ENCODE results near the gene VDR. TPM values are rescaled to one million over a fixed set of nuclear protein-coding genes. Genes with fewer than 3 reads are reported as not detected.

Gene VDR
- total RNA-seq, 2 experiments from 2014 or later: 108 to 124 TPM

DNA sequence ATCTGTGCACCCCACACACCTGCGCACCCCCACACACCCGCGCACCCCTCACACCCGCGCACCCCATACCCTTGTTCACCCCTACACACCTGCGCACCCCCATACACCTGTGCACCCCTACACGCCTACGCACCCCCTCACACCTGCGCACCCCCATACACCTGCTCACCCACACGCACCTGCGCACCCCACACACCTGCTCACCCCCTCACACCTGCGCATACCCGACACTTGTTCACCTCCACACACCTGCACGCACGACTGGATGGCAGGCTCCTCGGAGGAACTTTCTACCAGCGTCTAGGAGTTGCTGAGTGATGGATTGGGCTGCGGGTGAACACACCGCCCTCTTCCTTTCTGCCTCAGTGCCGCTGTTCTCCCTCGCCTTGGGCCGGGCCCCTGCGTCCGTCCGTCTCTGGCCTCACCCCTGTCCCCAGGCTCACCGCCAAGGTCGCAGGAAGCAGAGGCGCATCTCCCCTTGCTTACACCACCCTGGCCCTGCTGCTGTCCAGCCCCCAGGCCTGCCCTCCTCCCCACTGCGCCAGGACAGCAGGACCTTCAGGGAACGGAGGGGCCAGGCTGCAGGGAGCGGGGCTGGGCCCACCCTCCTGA is 37.9 kb upstream of the VDR start:
- DNase-seq: no peak
- ATAC-seq: no peak
- Mint-ChIP-seq H3K4me3 (no peak overlapping the region), H3K36me3 (ENCODE audit: low read depth) (no peaks in the 10 kb centered on the region), H3K4me1 (peaks cover 4% of the 10 kb centered on the region), H3K27ac (no peak overlapping the region), H3K9me3 (ENCODE audit: low read depth) (no peaks in the 10 kb centered on the region), H3K27me3 (peaks cover 16% of the 10 kb centered on the region)
- ChIA-PET POLR2A (no interaction called here), CTCF (interaction anchor here (0.5 kb wide), 1 partner anchor 18 kb away, joined by 3 read pairs; no protein-coding TSS in a partner anchor)
- intact Hi-C loops (cut with DNase I, micrococcal nuclease): no loop called here

DNA sequence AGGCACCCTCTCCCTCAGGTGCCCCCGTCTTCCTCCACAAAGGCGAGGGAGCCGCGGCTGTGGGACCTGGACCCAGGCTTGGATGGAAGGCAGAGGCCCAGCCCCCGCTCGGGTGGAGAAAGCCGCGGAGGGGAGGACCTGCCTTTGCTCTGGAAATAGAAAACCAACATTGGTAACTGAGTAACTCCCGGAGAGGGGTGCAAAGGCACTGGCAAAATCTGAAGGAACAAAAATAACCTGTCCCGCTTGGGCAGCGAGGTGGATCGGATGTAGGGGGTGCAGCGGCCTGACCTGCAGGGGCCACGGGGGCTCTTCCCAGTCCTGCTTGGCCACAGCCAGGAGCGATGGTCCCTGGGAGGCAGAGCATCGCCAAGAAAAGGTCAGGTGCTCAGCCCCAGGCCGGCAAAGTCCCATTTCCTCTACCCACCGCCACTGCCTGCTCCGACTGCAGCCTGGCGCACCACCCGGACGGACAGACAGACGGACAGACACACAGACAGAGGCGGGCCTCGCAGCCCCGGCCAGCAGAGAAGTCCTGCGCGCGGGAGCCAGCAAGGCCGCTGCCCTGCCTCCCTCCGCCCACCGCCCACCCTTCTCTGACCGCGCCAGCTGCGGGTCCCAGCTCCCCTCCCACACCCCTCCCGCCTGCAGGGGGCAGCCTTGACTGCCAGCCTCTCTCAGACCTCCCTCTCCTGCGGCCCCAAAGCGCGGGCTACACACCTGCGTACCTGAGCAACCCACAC is 37.2 kb upstream of the VDR start:
- Mint-ChIP-seq H3K9me3 (ENCODE audit: low read depth) (no peaks in the 10 kb centered on the region), H3K27me3 (peaks cover 16% of the 10 kb centered on the region), H3K27ac (no peak overlapping the region), H3K36me3 (ENCODE audit: low read depth) (no peaks in the 10 kb centered on the region), H3K4me1 (peaks cover 4% of the 10 kb centered on the region), H3K4me3 (no peak overlapping the region)
- CTCF ChIA-PET: no interaction called here
- POLR2A ChIA-PET: no interaction called here
- peak; percentile 60 for DNase-seq
- intact Hi-C loops (cut with DNase I, micrococcal nuclease): no loop called here
- peak; percentile 57 for ATAC-seq

DNA sequence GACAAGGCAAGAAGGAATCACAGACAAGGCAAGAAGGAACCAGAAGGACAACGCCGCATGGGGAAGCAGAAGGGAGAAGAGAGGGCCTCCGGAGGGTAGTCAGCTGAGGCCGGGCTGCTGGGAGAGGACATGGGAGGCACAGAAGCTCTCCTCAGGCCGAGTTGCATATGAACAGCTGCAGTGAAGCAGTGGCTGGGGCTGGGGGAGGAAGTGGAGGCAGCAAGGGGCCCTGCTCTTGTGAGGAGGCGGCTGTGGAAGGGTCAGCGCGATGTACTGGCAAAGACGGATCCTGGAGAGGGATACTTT is 36.6 kb upstream of the VDR start:
- ChIA-PET POLR2A (no interaction called here), CTCF (interaction anchor here (1.7 kb wide), 1 partner anchor 8 kb away, joined by 5 read pairs; no protein-coding TSS in a partner anchor)
- ATAC-seq: no peak
- Mint-ChIP-seq H3K27ac (no peak overlapping the region), H3K36me3 (ENCODE audit: low read depth) (no peaks in the 10 kb centered on the region), H3K4me1 (no peaks in the 10 kb centered on the region), H3K27me3 (peaks cover 13% of the 10 kb centered on the region), H3K9me3 (ENCODE audit: low read depth) (no peaks in the 10 kb centered on the region), H3K4me3 (no peak overlapping the region)
- intact Hi-C loops (cut with DNase I, micrococcal nuclease): no loop called here
- no peak for DNase-seq

DNA sequence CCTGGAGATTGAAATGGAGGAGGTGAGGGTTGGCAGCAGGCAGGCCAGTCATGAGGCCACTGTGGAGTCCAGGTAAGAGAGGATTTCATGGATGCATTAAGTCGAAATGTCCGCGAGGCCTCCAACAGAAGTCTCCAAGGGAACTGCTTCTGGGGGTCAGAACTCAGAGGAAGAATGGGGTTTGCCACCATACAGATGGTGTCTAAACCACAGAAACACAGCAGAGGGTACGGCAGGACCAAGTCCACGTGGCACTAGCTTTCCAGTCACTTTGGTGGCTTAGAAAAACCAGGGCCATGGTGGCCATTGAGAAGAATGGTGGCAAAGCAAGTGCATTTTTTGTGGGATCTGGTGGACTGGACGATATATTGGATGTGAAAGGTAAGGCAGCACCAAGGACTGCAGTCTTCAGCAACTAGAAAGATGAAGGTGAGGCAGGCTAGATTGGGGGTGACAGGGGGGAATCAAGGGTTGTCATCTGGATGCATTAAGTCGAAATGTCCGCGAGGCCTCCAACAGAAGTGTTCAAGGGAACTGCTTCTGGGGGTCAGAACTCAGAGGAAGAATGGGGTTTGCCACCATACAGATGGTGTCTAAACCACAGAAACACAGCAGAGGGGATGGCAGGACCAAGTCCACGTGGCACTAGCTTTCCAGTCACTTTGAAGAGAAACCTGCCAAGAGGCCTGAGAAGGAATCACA is 36.1 kb upstream of the VDR start:
- no peak for ATAC-seq
- Mint-ChIP-seq H3K27ac (no peak overlapping the region), H3K27me3 (peaks cover 13% of the 10 kb centered on the region), H3K4me1 (no peaks in the 10 kb centered on the region), H3K9me3 (ENCODE audit: low read depth) (no peaks in the 10 kb centered on the region), H3K36me3 (ENCODE audit: low read depth) (no peaks in the 10 kb centered on the region), H3K4me3 (no peak overlapping the region)
- CTCF ChIA-PET: interaction anchor here (0.7 to 1.7 kb wide), 3 partner anchors 8 to 196 kb away, joined by 3 to 5 read pairs (median 4); no protein-coding TSS in a partner anchor
- intact Hi-C loops (cut with DNase I, micrococcal nuclease): no loop called here
- DNase-seq: no peak
- POLR2A ChIA-PET: no interaction called here

DNA sequence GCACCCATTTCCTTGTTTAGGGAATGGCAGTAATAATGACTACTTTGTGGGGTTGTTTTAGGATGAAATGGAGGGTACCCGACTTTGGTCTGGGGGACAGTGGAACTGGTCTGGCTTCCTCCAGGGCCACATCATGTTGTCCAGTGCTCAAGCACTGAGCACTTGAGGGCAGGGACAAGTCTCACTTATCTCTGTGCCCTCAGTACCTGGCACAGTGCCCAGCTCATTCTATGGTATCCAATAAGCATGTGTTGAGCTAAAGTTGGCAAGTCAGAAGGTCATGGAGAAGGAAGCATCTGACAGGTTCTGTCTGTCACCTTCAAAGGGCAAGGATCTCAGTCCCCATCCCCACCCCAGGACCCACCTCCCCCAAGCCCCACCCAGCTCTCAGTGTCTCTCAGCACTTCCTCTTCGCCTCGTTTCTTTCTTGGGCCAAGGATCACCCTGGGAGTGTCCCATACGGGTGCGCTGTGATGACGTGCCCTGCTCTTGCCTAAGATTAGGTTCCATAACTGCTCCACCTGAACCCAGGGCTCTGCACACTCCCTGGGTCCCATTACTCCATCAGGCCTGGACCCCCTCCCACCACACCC is 34.3 kb upstream of the VDR start:
- no peak for ATAC-seq
- intact Hi-C loops (cut with DNase I, micrococcal nuclease): no loop called here
- ChIA-PET POLR2A (no interaction called here), CTCF (no interaction called here)
- DNase-seq: no peak
- no peak overlapping the region for H3K27ac Mint-ChIP-seq
- H3K36me3 Mint-ChIP-seq (ENCODE audit: low read depth): no peaks in the 10 kb centered on the region
- no peak overlapping the region for H3K4me3 Mint-ChIP-seq
- H3K9me3 Mint-ChIP-seq (ENCODE audit: low read depth): no peaks in the 10 kb centered on the region
- peaks cover 13% of the 10 kb centered on the region for H3K27me3 Mint-ChIP-seq
- no peaks in the 10 kb centered on the region for H3K4me1 Mint-ChIP-seq

DNA sequence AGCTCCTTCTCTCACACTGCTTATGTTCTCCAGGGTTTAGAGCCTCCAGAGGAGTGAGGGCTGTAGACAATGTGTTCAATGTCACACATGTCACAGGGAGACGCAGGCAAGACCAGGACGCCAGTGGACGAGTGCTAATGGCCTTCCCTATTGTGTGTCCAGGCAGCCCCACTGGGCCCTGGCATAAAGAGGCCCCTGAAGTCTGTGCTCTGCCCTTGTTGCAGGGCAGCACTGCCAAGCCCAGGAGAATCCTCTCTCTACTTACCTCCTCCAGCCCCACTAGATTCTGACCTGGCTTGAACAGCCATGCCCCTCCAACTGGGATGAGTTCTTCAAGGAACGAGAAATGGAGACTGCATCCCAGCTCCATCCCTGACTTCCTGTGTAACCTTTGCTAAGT is 33.8 kb upstream of the VDR start:
- ATAC-seq (no peak), DNase-seq (no peak)
- H3K4me1 Mint-ChIP-seq: no peaks in the 10 kb centered on the region
- no peaks in the 10 kb centered on the region for H3K36me3 Mint-ChIP-seq (ENCODE audit: low read depth)
- CTCF ChIA-PET: no interaction called here
- POLR2A ChIA-PET: no interaction called here
- no peak overlapping the region for H3K27ac Mint-ChIP-seq
- H3K9me3 Mint-ChIP-seq (ENCODE audit: low read depth): no peaks in the 10 kb centered on the region
- H3K4me3 Mint-ChIP-seq: no peak overlapping the region
- peaks cover 13% of the 10 kb centered on the region for H3K27me3 Mint-ChIP-seq
- intact Hi-C loops (cut with DNase I, micrococcal nuclease): no loop called here

DNA sequence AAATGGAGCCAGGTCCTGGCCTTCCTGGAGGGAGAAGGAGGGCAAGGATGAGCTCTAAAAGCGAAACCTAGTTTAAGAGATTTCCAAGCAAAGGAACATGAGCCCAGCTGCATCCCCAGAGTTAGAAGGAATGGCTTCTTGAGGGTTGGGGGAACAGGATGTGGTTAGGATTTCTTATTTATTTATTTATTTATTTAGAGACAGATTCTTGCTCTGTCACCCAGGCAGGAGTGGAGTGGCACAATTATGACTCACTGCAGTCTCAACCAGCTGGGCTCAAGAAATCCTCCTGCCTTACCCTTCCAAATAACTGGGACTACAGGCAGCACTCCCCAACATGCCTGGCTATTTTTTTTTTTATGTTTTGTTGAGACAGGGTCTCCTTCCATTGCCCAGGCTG is 33.3 kb upstream of the VDR start:
- Mint-ChIP-seq H3K4me1 (no peaks in the 10 kb centered on the region), H3K27me3 (peaks cover 11% of the 10 kb centered on the region), H3K36me3 (ENCODE audit: low read depth) (no peaks in the 10 kb centered on the region), H3K4me3 (no peak overlapping the region), H3K27ac (no peak overlapping the region), H3K9me3 (ENCODE audit: low read depth) (no peaks in the 10 kb centered on the region)
- ChIA-PET CTCF (interaction anchor here (0.7 to 1.1 kb wide), 3 partner anchors 10 to 33 kb away, joined by 3 read pairs; no protein-coding TSS in a partner anchor), POLR2A (no interaction called here)
- no peak for DNase-seq
- no peak for ATAC-seq
- intact Hi-C loops (cut with DNase I, micrococcal nuclease): no loop called here

DNA sequence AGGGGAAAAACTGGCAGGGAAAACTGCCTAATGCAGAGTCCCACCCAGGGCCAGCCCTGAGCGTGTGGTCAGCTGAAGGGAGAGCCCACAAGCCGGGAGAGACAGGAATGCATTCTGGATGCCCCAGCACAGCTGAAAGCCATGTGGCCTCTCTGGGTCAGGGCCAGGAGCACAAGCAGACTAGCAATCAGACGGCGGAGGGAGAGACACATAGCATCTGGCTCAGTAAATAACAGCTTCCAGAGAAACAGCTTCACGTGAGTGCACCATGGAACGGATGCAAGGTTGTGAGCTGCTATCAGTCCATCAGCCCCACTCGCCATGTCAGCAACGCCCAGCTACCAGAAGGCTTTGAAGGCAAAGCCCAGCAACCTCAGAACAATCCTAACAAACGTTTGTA is 30.4 kb upstream of the VDR start:
- Mint-ChIP-seq H3K4me3 (no peak overlapping the region), H3K9me3 (ENCODE audit: low read depth) (no peaks in the 10 kb centered on the region), H3K36me3 (ENCODE audit: low read depth) (no peaks in the 10 kb centered on the region), H3K27me3 (no peaks in the 10 kb centered on the region), H3K4me1 (no peaks in the 10 kb centered on the region), H3K27ac (no peak overlapping the region)
- POLR2A ChIA-PET: no interaction called here
- CTCF ChIA-PET: interaction anchor here (0.6 to 1.4 kb wide), 6 partner anchors 14 to 211 kb away, joined by 3 to 6 read pairs (median 4); no protein-coding TSS in a partner anchor
- DNase-seq (no peak), ATAC-seq (no peak)
- intact Hi-C loops (cut with DNase I, micrococcal nuclease): no loop called here

DNA sequence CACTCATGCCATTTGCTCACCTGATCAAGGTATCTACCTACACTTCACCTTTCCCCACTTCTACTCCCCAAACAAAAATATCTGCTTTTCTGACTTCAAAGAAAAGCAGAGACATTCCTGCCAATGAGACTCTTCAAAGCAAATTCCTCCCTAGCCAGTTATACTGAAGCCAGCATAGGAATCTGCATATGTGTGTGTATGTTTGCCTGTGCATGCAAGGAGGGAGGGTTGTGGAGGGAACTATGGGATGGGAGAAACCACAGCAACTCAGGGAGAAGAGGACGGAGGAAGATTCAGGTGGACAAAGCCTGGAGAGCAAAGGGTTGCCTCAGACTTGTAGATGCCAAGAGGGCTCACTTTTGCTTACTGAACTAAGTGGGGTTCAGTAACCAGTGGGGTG is 26.4 kb upstream of the VDR start:
- no peaks in the 10 kb centered on the region for H3K9me3 Mint-ChIP-seq (ENCODE audit: low read depth)
- DNase-seq (no peak), ATAC-seq (no peak)
- no peaks in the 10 kb centered on the region for H3K36me3 Mint-ChIP-seq (ENCODE audit: low read depth)
- no peak overlapping the region for H3K4me3 Mint-ChIP-seq
- ChIA-PET POLR2A (no interaction called here), CTCF (interaction anchor here (0.9 kb wide), 1 partner anchor 18 kb away, joined by 3 read pairs; no protein-coding TSS in a partner anchor)
- H3K4me1 Mint-ChIP-seq: no peaks in the 10 kb centered on the region
- no peak overlapping the region for H3K27ac Mint-ChIP-seq
- H3K27me3 Mint-ChIP-seq: peaks cover 3% of the 10 kb centered on the region
- intact Hi-C loops (cut with DNase I, micrococcal nuclease): no loop called here

DNA sequence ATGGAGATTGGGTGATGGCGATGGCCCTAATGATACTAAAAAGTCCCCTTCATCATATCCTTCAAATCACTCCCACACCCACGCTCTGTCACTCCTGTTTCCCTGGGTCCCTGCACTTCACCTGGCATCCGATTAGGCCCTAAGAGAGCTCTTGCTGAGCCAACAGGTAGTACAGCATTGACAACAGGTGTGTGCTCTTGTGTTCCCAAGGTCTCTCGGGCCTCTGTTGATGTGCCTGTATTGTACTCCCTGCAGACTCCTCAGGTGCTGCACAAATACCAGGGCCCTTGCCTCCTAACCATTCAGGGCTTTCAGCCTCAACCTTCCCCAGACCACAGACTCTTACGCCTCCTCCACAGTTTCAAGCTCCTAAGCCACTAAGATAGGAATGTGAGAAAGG is 25.8 kb upstream of the VDR start:
- DNase-seq (no peak), ATAC-seq (no peak)
- Mint-ChIP-seq H3K4me1 (no peaks in the 10 kb centered on the region), H3K27ac (no peak overlapping the region), H3K9me3 (ENCODE audit: low read depth) (no peaks in the 10 kb centered on the region), H3K27me3 (peaks cover 3% of the 10 kb centered on the region), H3K36me3 (ENCODE audit: low read depth) (no peaks in the 10 kb centered on the region), H3K4me3 (no peak overlapping the region)
- intact Hi-C loops (cut with DNase I, micrococcal nuclease): no loop called here
- ChIA-PET CTCF (interaction anchor here (0.6 to 0.9 kb wide), 2 partner anchors 19 to 22 kb away, joined by 3 read pairs; no protein-coding TSS in a partner anchor), POLR2A (no interaction called here)

DNA sequence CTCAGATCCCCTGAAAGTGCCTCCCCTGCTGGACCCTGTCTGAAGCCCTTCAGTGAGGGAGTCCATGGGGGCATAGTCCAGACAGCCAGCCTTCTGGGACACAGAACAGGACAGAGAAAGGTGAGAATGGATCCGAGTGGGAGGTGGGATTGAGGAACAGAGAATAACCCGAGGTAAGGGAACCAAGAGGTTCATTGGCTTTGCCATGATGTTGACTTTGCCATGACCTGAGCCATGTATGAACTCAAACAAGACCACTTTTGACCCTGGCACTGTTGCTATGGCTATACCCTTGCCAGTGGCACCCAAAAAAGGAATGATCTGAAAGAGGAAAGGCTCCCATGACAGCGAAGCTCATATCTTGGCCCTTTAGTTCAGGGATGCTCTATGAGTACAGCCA is 22.6 kb upstream of the VDR start:
- DNase-seq: no peak
- H3K27ac Mint-ChIP-seq: no peak overlapping the region
- H3K27me3 Mint-ChIP-seq: peaks cover 11% of the 10 kb centered on the region
- no peaks in the 10 kb centered on the region for H3K9me3 Mint-ChIP-seq (ENCODE audit: low read depth)
- ChIA-PET POLR2A (interaction anchor here (0.5 kb wide), 1 partner anchor 933 kb away, joined by 4 read pairs; no protein-coding TSS in a partner anchor), CTCF (interaction anchor here (0.8 to 1.6 kb wide), 3 partner anchors 13 to 36 kb away, joined by 3 to 4 read pairs (median 3); partner anchors contain the start of gene TMEM106C)
- no peak for ATAC-seq
- no peak overlapping the region for H3K4me3 Mint-ChIP-seq
- H3K36me3 Mint-ChIP-seq (ENCODE audit: low read depth): no peaks in the 10 kb centered on the region
- intact Hi-C loops (cut with DNase I, micrococcal nuclease): no loop called here
- no peaks in the 10 kb centered on the region for H3K4me1 Mint-ChIP-seq
